GM12878 (cell line): Measurements from ENCODE around the gene ZBTB34.

Experiments used
- CTCF ChIP-seq, 3 experiments: IDR thresholded peaks in 2 of 3; conservative IDR thresholded peaks in 1 of 3; 2 replicates each; pipeline ENCODE4 v1.5.1; 2011; ENCODE audit warnings: low read depth in 3 of 3, low read length in 3 of 3, mild to moderate bottlenecking in 3 of 3, control low read depth in 2 of 3, moderate library complexity in 2 of 3, inconsistent platforms in 1 of 3, mixed read lengths in 1 of 3; ENCODE audit not compliant: control insufficient read depth in 2 of 3, insufficient read depth in 1 of 3; ENCODE audit errors: extremely low read depth in 1 of 3
- ETV6 ChIP-seq, 2 experiments: fragments of 450-650 bp in 1 of 2; IDR thresholded peaks in 1 of 2; conservative IDR thresholded peaks in 1 of 2; 2 replicates each; pipeline ENCODE4 v1.6.1; 2014; ENCODE audit warnings: antibody characterized with exemption in 1 of 2, borderline replicate concordance in 1 of 2, low read depth in 1 of 2, mild to moderate bottlenecking in 1 of 2, moderate library complexity in 1 of 2
- POLR2A ChIP-seq: IDR thresholded peaks from 2 replicates; pipeline ENCODE4 v1.6.1; 2011; ENCODE audit warnings: low read depth, mild to moderate bottlenecking, low read length
- RAD51 ChIP-seq: fragments of 450-650 bp; IDR thresholded peaks from 2 replicates; pipeline ENCODE4 v1.6.1; 2016; ENCODE audit warnings: moderate library complexity, mild to moderate bottlenecking, inconsistent platforms
- REST ChIP-seq: IDR thresholded peaks from 2 replicates; pipeline ENCODE4 v1.6.1; 2012; ENCODE audit warnings: mild to moderate bottlenecking, low read depth, low read length
- YBX1 ChIP-seq: fragments of 450-650 bp; IDR thresholded peaks from 2 replicates; pipeline ENCODE4 v1.6.1; 2016; ENCODE audit warnings: antibody characterized with exemption
- ZNF207 ChIP-seq: fragments of 450-650 bp; IDR thresholded peaks from 2 replicates; pipeline ENCODE4 v1.6.1; 2014; ENCODE audit warnings: antibody characterized with exemption, mild to moderate bottlenecking, borderline replicate concordance

- TF ChIP-seq ETV6 (conservative IDR thresholded peaks at IDR 0.05 in 1 of 2, IDR thresholded peaks at IDR 0.05 in 1 of 2; ENCODE audit: borderline replicate concordance in 1 of 2, low read depth in 1 of 2) (no peak), ZNF207 (no peak), YBX1 (no peak), CTCF (IDR thresholded peaks at IDR 0.05 in 2 of 3, conservative IDR thresholded peaks at IDR 0.05 in 1 of 3; ENCODE audit: control insufficient read depth in 2 of 3, extremely low read depth in 1 of 3, insufficient read depth in 1 of 3, low read depth in 3 of 3, low read length in 3 of 3) (no peak), POLR2A (no peak), REST (no peak), RAD51 (no peak)
Observed at GRCh38 chr9:126822278-126822677, 38.2 kb upstream of the ZBTB34 start.
